GM21619 (cell line): ENCODE data around the gene RAMP1.
A peak's percentile ranks its signal among the peaks of the same experiment; 100 is the strongest.
"Not testable (repeated sequence)": the region's sequence is repeated elsewhere in the genome, so short reads cannot be mapped to it uniquely, and the experiment has no call there.

Experiments used
- ATAC-seq: cut with Tn5 transposase; IDR thresholded peaks from one replicate; pipeline ENCODE4 v1.9.1; 2021; ENCODE audit not compliant: unreplicated experiment

The RAMP1 gene

DNA sequence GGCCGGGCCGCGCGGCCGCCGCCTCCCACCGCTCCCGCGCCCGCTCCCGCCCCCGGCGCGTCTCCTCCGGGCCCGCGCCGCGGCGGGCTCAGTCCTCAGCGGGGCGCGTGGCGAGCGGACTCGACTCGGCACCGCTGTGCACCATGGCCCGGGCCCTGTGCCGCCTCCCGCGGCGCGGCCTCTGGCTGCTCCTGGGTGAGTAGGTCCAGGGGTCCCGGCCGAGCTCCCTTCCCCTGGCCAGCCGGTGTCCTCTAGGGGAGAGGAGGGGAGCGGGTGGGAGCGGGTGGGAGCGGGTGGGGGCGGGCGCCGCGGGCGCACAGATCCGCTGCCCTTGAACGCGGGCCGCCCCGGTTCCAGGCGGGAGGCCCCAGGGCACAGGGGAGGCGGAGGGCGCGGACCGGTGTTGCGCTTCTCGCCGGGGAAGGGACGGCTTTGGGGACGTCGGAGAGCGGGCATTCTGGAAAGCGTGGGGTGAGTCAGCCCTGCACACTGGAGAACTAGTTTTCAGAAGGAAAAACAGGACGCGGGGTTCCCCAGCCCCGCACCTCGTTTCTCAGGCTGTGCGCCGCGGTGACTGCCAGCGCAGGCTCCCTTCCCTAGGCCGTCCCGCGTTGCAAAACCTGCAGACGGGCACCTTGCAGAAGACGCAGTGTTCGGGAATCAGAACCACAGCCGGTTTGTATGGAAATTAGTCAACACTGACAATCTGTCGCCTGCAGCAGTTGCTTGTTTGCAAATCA, at the start of gene RAMP1:
TSS of gene RAMP1 (plus strand) at position 91 of the 740 bp plus-strand sequence. CDS start at position 144, 53 bp downstream.
- no peak for ATAC-seq

DNA sequence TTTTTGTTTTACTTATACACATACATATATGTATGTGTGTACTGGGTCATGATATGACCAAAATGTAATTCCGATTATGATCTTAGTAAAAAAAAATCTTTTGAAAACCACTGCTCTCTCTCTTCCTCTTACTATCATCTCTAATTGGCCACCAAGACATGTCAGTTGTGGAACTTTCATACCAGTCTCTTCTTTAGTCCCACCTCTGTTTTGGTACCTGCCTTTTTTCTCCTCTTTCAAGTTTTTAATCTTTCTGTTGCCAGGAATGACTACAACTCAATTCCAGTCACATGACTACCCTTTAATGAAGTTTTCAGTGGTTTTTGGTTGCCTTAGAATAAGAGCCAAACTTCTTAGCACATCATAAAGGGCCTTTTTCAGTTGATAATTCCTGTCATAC, 43.8 kb upstream of the RAMP1 start:
- ATAC-seq: no peak

DNA sequence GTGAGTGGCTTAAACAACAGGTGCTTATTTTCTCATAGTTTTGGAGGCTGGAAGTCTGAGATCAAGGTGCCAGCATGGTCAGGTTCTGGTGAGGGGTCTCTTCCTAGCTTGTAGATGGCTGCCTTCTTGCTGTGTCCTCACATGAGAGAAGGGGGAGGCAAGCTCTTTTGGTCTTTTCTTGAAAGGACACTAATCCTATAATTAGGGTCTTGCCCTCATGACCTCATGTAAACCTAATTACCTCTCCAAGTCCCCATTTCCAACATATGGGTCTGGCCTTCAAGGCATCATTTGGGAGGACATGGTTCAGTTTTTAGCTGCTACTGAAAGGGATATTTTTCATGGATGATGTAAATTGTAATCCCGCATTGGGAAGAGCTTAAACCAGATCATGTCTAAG, 42.9 kb upstream of the RAMP1 start:
- no peak for ATAC-seq

DNA sequence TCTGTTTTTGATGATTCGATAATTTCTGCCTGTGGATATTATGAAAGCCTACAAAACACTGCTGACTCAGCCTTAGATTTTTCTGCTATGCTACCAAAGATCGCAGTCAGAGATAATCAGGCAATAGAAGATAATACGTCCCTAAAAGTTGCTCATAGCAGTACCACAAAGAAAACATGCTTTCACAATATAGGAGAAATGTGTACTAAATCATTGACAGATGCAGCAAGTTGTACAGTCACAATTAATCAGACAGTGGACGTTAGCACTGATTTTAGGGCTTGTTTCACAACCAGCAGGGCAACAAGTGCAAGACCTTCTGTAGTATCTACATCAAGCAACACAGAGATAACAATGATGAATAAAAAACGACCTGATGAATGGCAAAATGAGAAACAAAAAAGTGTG, 41.4 kb upstream of the RAMP1 start:
- no peak for ATAC-seq

DNA sequence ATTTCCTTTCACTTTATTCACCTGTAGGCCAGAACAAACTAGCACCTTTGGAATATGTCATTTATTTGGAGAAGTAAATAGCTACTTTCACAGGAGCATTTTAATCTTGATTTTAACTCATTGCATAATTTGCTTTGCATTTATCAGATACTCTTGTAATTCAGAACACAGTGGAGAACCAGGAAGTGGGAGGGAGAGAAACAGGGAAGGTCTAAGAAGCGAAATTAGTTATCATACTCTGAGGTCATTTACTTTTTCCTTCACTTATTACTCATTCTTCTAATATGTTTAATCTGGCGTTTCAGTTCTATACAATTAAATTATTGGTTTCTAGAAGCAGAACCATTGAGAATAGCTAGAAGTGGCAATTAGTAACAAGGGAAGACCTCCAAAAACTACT, 40.2 kb upstream of the RAMP1 start:
- ATAC-seq: no peak

DNA sequence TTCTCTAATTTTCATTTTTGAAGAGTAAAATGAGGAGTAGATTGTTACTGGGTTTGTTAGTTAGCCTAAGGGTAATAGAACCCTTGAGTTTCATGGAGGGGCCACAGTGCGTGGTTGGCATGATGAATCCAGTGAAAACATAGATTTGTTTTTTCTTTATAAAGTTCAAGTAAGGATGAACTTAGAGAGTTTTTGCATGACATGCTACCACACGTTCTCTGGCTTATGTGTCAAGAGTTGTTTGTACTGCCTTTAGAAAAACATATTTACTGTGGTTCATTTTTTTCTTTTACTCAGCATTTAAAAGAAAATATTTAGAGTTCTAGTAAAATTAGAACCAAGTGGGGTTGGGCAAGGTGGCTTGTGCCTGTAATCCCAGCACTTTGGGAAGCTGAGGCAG, 39.0 kb upstream of the RAMP1 start:
- no peak for ATAC-seq

DNA sequence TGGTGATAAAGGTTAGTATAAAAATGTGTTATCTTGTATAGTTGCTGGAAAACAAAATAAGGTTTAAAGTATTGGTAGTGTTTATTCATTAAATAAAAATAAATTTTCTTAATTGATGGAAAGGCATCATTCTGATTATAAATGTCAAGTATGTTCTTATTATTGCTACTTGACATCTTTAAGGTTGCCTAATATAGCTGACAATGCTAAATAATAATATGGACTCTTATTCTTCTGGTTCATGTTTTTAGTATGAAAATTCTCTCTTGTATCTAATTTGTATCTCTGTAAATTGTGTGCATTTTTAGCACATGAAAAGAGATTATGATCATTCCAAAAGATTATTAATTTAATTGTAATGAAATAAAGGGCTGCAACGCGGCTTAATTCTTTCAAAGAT, 35.9 kb upstream of the RAMP1 start:
- no peak for ATAC-seq

DNA sequence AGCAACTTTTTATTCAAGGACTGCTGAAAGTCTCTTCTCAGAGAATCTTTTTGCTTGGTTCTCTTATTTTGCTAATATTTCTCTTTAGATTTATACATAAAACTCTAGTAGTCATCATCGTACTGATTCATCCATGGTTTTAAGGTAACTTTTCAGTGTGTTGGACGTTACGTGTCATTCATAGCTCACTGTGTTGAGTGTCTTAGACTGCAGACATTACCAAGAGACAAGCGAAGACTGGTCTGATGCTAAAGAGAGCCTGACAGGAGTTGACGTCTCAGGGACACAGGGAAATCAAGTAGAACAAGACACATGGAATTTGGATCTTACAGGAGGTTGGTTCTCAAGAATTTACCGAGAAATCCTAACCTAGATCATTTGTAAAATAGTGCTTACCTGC, 35.3 kb upstream of the RAMP1 start:
- no peak for ATAC-seq

DNA sequence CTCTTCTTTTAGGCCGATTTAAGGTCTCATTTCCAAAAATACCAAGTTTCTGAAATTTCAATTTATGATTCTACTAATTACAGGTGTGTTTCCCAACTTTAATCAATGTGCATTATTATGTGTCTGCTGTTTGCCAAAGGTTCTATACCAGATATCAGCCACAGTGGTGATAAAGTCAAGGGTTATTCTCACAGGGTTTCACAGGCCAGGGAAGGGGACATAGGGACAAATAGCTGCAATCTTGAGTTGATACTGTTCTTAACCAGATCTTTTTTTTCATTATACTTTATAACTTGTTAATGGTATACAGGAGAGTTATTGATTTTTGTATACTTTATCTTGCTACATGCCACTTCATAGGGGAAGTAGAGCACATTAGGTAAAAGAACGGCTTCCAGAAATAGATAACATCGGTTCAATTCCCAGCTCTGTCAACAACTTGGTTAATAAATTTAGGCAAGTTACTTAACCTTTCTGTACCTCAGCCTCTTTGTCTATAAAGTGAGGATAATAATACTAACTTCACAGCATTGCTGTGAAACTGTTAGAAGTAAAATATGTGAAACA, 31.9 kb upstream of the RAMP1 start:
- ATAC-seq: no peak

DNA sequence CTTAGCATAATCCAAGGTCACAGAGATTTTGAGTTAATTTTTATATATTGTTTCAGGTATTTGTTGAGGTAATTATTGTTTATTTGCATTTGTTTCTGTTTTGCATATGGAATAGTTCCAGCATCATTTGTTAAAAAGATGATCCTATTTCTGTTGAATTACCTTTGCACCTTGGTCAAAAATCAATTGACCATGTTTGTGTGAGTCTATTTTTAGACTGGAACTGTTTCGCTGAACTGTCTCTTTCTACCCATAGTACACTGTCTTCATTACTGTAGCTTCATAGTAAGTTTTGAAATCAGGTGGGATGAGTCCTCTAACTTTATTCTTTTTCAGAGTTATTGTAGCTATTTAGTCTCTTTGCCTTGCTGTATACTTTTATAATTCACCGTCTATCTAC, 28.9 kb upstream of the RAMP1 start:
- ATAC-seq: no peak

DNA sequence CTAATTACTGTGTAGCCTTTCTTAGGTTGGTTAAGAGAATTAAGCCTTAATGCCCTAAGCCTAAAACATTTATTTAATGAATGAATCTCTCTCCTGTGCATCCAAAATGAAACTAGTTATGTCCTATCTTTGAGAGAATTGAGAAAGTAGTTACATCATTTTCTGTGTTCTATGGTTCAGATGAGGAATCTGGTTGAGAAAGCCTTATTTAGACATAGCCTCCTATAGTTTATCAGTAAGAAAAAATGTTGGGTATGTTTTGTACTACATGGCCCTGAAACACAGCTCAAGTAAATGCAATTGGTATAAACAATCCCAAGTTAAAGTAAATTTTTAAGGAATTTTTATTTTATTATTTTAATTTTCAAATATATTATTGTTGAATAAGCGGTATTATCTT, 25.9 kb upstream of the RAMP1 start:
- no peak for ATAC-seq

DNA sequence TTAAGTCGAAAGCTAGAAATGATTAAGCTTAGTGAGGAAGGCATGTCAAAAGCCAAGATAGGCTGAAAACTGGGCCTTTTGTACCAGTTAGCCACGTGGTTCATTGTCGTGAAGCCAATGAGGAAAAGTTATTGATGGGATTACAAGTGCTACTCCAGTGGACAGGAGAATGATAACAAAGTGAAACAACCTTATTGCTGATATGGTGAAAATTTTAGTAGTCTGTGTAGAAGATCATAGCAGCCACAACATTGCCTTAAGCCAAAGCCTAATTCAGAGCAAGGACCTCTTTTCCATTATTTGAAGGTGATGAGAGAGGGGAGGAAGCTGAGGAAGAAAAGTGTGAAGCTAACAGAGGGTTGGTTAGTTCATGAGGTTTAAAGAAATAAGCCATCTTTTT, 24.1 kb upstream of the RAMP1 start:
- ATAC-seq: no peak

DNA sequence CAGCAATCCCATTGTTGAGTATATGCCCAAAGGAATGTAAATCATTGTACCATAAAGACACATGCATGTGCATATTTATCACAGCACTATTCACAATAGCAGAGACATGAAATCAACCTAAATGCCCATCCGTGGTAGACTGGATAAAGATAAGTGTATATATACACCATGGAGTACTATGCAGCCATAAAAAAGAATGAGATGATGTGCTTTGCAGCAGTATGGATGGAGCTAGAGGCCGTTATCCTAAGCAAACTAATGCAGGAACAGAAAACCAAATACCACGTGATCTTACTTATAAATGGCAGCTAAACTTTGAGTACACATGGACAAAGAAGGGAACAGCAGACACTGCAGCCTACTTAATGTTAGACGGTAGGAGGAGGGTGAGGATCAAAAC, 18.4 kb upstream of the RAMP1 start:
- ATAC-seq: no peak

DNA sequence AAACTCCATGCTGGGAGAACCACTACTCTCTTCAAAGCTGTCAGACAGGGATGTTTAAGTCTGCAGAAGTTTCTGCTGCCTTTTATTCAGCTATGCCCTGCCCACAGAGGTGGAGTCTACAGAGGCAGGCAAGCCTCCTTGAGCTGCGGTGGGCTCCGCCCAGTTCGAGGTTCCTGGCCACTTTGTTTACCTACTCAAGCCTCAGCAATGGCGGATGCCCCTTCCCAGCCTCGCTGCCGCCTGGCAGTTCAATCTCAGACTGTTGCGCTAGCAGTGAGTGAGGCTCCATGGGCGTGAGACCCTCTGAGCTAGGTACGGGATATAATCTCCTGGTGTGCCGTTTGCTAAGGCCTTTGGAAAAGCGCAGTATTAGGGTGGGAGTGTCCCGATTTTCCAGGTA, 10.5 kb upstream of the RAMP1 start:
- ATAC-seq: not testable (repeated sequence)

DNA sequence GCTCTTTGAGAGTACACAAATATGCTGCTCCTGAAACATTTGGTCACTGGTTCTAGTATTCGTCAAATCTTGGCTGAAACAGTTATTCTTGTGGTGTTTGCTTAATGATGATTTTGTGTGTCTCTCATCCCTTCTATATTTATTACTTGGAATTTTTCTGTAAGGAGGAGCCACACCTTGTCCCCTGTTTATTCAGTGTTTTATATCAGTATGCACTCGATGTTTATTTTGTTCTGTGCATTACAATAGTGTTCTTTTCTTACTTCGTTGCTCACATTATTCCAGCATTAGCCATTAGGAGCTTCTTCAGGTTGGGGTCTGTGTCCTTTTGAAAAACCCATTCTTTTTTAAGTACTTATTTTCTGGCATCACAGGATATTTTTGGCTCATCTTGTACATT, 5.1 kb upstream of the RAMP1 start:
- ATAC-seq: no peak

DNA sequence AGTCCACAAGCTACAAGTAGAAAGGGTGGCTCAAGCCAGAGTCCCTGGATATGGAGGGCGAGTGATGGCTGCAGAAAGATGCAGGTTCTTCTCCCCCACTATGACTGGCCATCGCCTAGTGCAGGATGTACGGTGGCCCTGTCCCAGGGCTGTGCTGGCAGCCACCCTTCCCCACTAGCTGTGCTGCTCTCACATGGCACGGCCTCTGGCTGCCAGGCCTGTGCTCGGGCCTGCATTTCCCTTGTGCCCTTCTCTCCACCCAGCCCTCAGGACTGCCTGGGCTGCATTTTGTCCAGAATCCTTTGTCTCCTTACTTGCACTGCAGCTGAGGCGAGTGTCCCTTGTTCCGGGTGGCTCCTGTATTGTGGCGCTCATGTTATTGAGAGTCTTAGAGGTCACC, 1.6 kb upstream of the RAMP1 start:
- no peak for ATAC-seq

DNA sequence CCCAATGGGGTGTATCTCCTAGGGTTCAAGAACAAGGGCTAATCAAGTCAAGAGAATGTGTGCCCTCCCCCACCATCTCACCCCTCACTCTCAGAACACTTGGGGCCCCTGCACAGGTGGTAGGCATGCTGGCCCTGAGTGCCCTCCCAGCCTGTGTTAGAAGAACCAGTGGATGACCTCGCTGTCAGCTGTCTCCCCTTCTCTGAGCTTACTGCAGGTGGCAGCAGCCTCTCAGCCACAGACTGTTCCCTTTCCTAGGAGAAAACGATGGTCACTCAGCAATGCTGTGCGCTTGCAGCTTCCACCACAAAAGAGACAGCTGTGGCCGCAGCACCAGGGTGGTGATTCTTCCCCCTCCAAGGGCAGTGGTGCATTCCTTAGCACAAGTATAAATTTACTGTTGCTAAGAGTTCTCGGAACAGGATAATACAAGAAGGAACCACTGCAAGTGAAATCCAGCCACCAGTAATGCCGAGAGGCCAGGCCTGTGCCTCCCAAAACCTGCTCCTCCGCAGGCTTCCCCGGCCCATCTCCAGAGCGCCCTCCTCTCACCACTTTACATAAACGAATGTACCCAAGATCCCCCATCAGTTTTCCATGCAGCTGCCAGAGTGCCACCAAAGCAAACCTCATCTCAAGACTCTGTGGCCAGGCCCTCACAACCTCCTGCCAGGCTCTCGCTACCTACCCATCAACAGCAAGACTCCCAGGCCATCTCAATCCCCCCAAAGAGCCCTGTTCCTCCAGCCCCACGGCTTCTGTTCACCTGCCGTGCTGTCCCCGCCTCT, 935 bp upstream of the RAMP1 start:
- ATAC-seq: peak; percentile 55

DNA sequence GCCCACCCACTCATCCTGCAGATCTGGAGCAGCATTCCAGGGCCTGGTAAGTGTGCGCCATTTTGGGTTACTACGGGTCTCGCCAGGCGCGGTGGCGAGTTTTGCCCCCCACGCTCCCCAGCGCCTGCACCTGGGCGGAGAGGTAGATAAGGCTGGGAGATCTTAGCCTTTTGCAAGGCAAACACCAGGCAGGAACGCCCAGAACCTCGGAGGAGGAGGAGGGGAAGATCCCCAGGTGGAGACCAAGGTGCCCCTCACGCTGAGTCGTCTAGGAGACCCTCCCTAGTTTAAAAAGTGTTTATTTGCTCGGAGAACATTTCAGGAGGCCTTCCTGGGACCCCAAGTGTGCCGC, 365 bp upstream of the RAMP1 start:
- ATAC-seq: no peak

DNA sequence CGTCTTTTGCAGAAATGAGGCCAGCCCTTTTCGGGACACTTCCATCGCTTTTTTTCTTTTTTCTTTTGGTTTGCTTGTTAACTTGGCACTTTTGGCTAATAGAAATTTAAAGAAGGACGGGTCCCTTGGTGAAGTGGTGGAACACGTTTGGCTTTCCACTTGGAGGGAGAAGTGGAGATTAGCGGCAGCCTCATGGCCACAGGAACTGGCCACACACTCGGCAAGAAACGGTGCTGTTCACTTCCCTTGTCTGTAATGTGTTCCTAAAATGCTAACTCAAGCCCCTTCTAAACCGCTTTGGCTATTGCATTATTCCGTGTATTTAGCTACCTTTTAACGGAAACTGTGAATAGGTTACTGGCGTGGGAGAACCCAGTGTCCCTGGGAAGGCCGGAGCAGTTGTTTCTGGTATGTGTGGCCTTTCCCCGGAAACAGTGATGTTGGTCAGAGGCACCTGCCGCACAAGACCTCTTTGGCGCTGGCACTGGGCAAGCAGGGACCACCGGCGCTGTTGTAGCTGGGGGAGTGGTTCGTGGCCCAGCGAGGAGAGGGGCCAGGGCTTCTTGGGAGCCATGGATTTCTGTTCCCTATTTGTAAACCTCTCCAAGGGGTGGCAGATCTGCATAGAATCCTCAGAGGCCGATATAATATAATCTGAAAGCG, 981 bp downstream of the RAMP1 start:
- ATAC-seq: no peak

DNA sequence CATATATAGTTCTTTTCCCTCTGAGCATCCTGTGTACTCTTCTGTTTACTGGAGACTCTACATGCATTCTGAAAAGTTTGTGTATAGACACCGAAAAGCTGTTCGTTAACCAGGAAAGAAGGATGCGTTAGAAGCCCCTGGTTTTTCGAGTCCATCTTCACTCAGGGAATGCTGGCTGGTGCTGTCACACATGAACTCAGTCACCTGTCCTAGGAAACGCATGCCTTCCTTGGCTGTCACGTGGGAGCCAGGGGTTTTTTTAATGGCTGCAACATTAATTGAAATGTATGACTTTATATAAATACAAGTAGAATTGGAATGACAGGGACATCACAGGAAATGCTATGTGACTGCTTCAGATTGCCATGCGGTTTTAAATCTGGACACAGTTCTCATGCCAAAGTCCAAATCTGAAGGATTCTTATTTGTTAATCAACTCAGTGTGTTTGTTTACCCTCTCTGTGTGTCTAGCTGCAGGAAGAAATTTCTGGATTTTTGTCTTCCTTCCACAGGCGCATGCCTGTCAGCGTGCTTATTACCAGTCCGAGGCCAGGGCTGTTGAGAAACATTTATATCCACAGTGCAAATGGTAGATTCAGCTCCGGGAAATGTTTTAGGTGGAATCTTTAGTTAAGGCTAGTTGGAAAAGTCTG, 2.6 kb downstream of the RAMP1 start:
- no peak for ATAC-seq

DNA sequence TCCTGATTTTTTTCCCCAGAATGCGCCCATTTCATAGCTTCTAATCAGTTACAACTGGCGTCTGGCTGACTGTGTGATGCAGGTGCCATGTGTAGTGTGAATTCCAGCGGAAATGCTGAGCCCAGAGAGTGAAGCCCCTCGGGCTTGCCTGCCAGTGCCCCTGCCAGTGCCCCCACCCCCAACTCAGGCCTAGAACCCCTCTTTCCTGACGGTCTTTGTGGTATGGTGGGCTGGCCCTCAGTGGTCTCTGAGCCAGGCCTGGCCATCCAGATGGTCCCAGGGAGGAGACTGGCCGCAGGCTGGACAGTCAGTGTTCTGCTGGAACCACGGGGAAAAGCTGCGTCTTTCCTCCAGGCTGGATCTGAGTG, 3.1 kb downstream of the RAMP1 start:
- ATAC-seq: no peak
